ENCODE data around the gene CABP5. TPM values are rescaled to one million over a fixed set of nuclear protein-coding genes. Genes with fewer than 3 reads are reported as not detected.

CABP5 gene
- total RNA-seq, 1 experiment from 2014 or later: not detected

GRCh38 chr19:47998800-47999199 lies 45.1 kb downstream of the CABP5 start:
- Histone ChIP-seq H3T11ph (ENCODE audit: low read length) (no peak overlapping the region), H3K79me1 (ENCODE audit: insufficient read depth, low read depth, low read length, poor library complexity, severe bottlenecking) (no peaks in the 10 kb centered on the region), H3K18ac (ENCODE audit: insufficient read length, low read depth, low read length) (no peak overlapping the region), H3K23me2 (ENCODE audit: insufficient read length, low read depth, low read length, poor library complexity, severe bottlenecking) (no peaks in the 10 kb centered on the region), H2BK120ac (ENCODE audit: low read depth, low read length, poor library complexity, severe bottlenecking) (no peak overlapping the region), H2BK15ac (ENCODE audit: low read depth, low read length) (no peak overlapping the region), H3K4ac (ENCODE audit: low read depth, low read length) (no peak overlapping the region), H4K5ac (ENCODE audit: insufficient read length, low read depth, low read length) (no peak overlapping the region), H3K4me1 (ENCODE audit: insufficient read depth, low read length) (no peaks in the 10 kb centered on the region), H3K79me2 (ENCODE audit: insufficient read depth, low read length) (no peaks in the 10 kb centered on the region), H3K27ac (ENCODE audit: insufficient read length, low read depth, low read length) (no peak overlapping the region), H3K27me3 (ENCODE audit: insufficient read depth, low read length) (no peaks in the 10 kb centered on the region), H3K4me2 (ENCODE audit: insufficient read depth, insufficient read length, low read length) (no peak overlapping the region), H4K91ac (ENCODE audit: insufficient read length, low read depth, low read length) (no peak overlapping the region), H2AK5ac (ENCODE audit: insufficient read length, low read length) (no peak overlapping the region), H2BK5ac (ENCODE audit: insufficient read length, low read length) (no peak overlapping the region), H4K8ac (replicated peaks; ENCODE audit: insufficient read length, low read depth, low read length) (no peak overlapping the region), H2AFZ (ENCODE audit: low read length) (no peak overlapping the region), H3K9ac (ENCODE audit: extremely low read depth, insufficient read length, low read length) (no peak overlapping the region), H3K56ac (ENCODE audit: insufficient read length, low read depth, low read length) (no peak overlapping the region), H2BK20ac (ENCODE audit: low read depth, low read length, poor library complexity, severe bottlenecking) (peak overlapping the region; percentile 14), H2BK12ac (ENCODE audit: insufficient read length, low read depth, low read length) (no peak overlapping the region), H4K20me1 (ENCODE audit: control insufficient read depth, insufficient read depth, insufficient read length) (no peaks in the 10 kb centered on the region), H3K23ac (ENCODE audit: insufficient read length, low read depth, low read length) (no peak overlapping the region), H3K9me3 (ENCODE audit: control insufficient read depth, low read depth, low read length) (no peaks in the 10 kb centered on the region), H3K14ac (ENCODE audit: insufficient read depth, low read length) (no peak overlapping the region)
- H3K4me1 Mint-ChIP-seq: no peaks in the 10 kb centered on the region
- no peak overlapping the region for H3K4me3 Mint-ChIP-seq
- H3K27me3 Mint-ChIP-seq (ENCODE audit: low read depth): peaks cover 6% of the 10 kb centered on the region; the same call in 1 of the 2 replicates
- TF ChIP-seq, protein P1, sequence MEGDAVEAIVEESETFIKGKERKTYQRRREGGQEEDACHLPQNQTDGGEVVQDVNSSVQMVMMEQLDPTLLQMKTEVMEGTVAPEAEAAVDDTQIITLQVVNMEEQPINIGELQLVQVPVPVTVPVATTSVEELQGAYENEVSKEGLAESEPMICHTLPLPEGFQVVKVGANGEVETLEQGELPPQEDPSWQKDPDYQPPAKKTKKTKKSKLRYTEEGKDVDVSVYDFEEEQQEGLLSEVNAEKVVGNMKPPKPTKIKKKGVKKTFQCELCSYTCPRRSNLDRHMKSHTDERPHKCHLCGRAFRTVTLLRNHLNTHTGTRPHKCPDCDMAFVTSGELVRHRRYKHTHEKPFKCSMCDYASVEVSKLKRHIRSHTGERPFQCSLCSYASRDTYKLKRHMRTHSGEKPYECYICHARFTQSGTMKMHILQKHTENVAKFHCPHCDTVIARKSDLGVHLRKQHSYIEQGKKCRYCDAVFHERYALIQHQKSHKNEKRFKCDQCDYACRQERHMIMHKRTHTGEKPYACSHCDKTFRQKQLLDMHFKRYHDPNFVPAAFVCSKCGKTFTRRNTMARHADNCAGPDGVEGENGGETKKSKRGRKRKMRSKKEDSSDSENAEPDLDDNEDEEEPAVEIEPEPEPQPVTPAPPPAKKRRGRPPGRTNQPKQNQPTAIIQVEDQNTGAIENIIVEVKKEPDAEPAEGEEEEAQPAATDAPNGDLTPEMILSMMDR (conservative IDR thresholded peaks at IDR 0.05): no peak
- H3K36me3 Mint-ChIP-seq (ENCODE audit: insufficient read depth in 1 of 3, low read depth in 3 of 3): no peaks in the 10 kb centered on the region; a peak in 1 of 7 replicates
- peaks cover 7 to 12% of the 10 kb centered on the region in 2 experiments; a peak in 4 of 5 replicates for H3K9me3 Mint-ChIP-seq
- no CpG with 5 or more reads among the region's 6 CpGs for WGBS (ENCODE audit: extremely low coverage, insufficient read length, low lambda C conversion rate)
- no peak overlapping the region for H3K27ac Mint-ChIP-seq
- DNase-seq: no peak
